Colonic mucosa (tissue), 4 donors: Measurements from ENCODE around the gene PRKAR1B. TPM values are rescaled to one million over a fixed set of nuclear protein-coding genes. Genes with fewer than 3 reads are reported as not detected.

Experiments
- DNase-seq: peaks from one replicate; pipeline ENCODE4 v3.0.0-alpha.2; 2020
- H3K27ac ChIP-seq: fragments of 200-600 bp; one replicate; pipeline ENCODE4 v1.8.0; 2021
- H3K27me3 ChIP-seq: fragments of 200-600 bp; one replicate; pipeline ENCODE4 v1.8.0; 2021
- H3K36me3 ChIP-seq: fragments of 200-600 bp; one replicate; pipeline ENCODE4 v1.8.0; 2021
- H3K4me1 ChIP-seq: fragments of 200-600 bp; one replicate; pipeline ENCODE4 v1.8.0; 2021; ENCODE audit warnings: mild to moderate bottlenecking
- H3K4me3 ChIP-seq: fragments of 200-600 bp; one replicate; pipeline ENCODE4 v1.8.0; 2021
- H3K9ac ChIP-seq, 2 donors: one replicate each; pipeline ENCODE4 v1.7.0; 2013; ENCODE audit warnings: control low read depth in 2 of 2, low read depth in 2 of 2, low read length in 2 of 2
- H3K9me3 ChIP-seq: fragments of 200-600 bp; one replicate; pipeline ENCODE4 v1.8.0; 2021
- CTCF ChIP-seq: fragments of 200-600 bp; IDR thresholded peaks from one replicate; pipeline ENCODE4 v1.8.0; 2022; ENCODE audit warnings: antibody characterized with exemption, mild to moderate bottlenecking
- intact Hi-C: fragments of 100-400 bp; cut with DNase I; formaldehyde crosslinking; loops from one replicate; pipeline ENCODE4 v1.14.1; 2022
- total RNA-seq, 2 donors: library from RNA; stranded (reverse); fragmentation: NEBNext Ultra II Directional in 1 of 2; extraction: Animal tissue kit (Norgen Biotek cat#: 25700) in 1 of 2; gene quantifications; one replicate each; pipeline ENCODE4 v1.2.1, GENCODE V29; 2021
- donor health status: healthy.
- donor health status: DM: no; HTN: no; CAD: no.
- donor health status: DM: no; HTN: no; CAD: no.

The PRKAR1B gene
- total RNA-seq, 2 donors from 2014 or later: 19.2 to 32.8 TPM

- H3K9ac ChIP-seq: peak overlapping the region in 1 of 2 donors; percentile 58
- H3K27ac ChIP-seq: no peak overlapping the region
- TF ChIP-seq CTCF: no peak
- no peaks in the 10 kb centered on the region for H3K27me3 ChIP-seq
- H3K9me3 ChIP-seq: no peaks in the 10 kb centered on the region
- DNase-seq: peak; percentile 37
- H3K4me1 ChIP-seq: peaks cover 10% of the 10 kb centered on the region
- intact Hi-C loops: loop anchor here (10.0 kb wide), 1 partner anchor 203 kb away; no protein-coding TSS in a partner anchor
- H3K36me3 ChIP-seq: no peaks in the 10 kb centered on the region
- peak overlapping the region; percentile 87 for H3K4me3 ChIP-seq
These were observed 852 bp upstream of the PRKAR1B start for GRCh38 chr7:727806-728460.

- no peak for DNase-seq
- Histone ChIP-seq H3K4me3 (peak overlapping the region; percentile 87), H3K27ac (no peak overlapping the region), H3K9me3 (no peaks in the 10 kb centered on the region), H3K9ac (peak overlapping the region in 1 of 2 donors; percentile 78), H3K27me3 (no peaks in the 10 kb centered on the region), H3K4me1 (peaks cover 6% of the 10 kb centered on the region), H3K36me3 (no peaks in the 10 kb centered on the region)
- TF ChIP-seq CTCF: no peak
- intact Hi-C loops: loop anchor here (10.0 kb wide), 1 partner anchor 202 kb away; no protein-coding TSS in a partner anchor
These were observed 302 bp downstream of the PRKAR1B start for GRCh38 chr7:726854-727103.

GRCh38 chr7:726084-726853 lies 812 bp downstream of the PRKAR1B start, which contains the start of gene DNAAF5:
DNAAF5 (plus strand) TSS chr7:726699; CDS start chr7:726721, 22 bp downstream.
- no peak for TF ChIP-seq CTCF
- peak within 1 kb of the TSS; percentile 79 to 80 for H3K9ac ChIP-seq
- peaks cover 6% of the 10 kb centered on the region for H3K4me1 ChIP-seq
- no peaks in the 10 kb centered on the region for H3K36me3 ChIP-seq
- H3K27ac ChIP-seq: no peak within 1 kb of the TSS
- no peaks in the 10 kb centered on the region for H3K9me3 ChIP-seq
- H3K4me3 ChIP-seq: peak within 1 kb of the TSS; percentile 87
- DNase-seq: peak; percentile 88
- intact Hi-C loops: loop anchor here (10.0 kb wide), 1 partner anchor 201 kb away; no protein-coding TSS in a partner anchor
- no peaks in the 10 kb centered on the region for H3K27me3 ChIP-seq

GRCh38 chr7:725223-726005 lies 1.7 kb downstream of the PRKAR1B start:
- TF ChIP-seq CTCF: no peak
- no peak overlapping the region for H3K27ac ChIP-seq
- no peaks in the 10 kb centered on the region for H3K9me3 ChIP-seq
- H3K27me3 ChIP-seq: no peaks in the 10 kb centered on the region
- H3K9ac ChIP-seq: peak overlapping the region in 1 of 2 donors; percentile 80
- DNase-seq: peak; percentile 23
- no peak overlapping the region for H3K4me3 ChIP-seq
- no peaks in the 10 kb centered on the region for H3K36me3 ChIP-seq
- peaks cover 6% of the 10 kb centered on the region for H3K4me1 ChIP-seq
- intact Hi-C loops: loop anchor here (10.0 kb wide), 1 partner anchor 201 kb away; no protein-coding TSS in a partner anchor

- H3K4me3 ChIP-seq: no peak overlapping the region
- H3K27me3 ChIP-seq: no peaks in the 10 kb centered on the region
- no peak overlapping the region for H3K27ac ChIP-seq
- DNase-seq: peak; percentile 13
- H3K4me1 ChIP-seq: peaks cover 6% of the 10 kb centered on the region
- H3K36me3 ChIP-seq: no peaks in the 10 kb centered on the region
- no peak for TF ChIP-seq CTCF
- H3K9ac ChIP-seq: no peak overlapping the region
- H3K9me3 ChIP-seq: no peaks in the 10 kb centered on the region
- intact Hi-C loops: loop anchor here (10.0 kb wide), 1 partner anchor 199 kb away; no protein-coding TSS in a partner anchor
These were observed 2.8 kb downstream of the PRKAR1B start for GRCh38 chr7:724298-724697.
